DMS53 (cell line): ENCODE data around the gene IGSF22.

Experiments
- DNase-seq: peaks from one replicate; lab custom pipeline; 2025; lab: John Stamatoyannopoulos, UW

IGSF22 gene

GRCh38 chr11:18726040-18726439 lies at the start of gene IGSF22:
Gene IGSF22 (minus strand): TSS chr11:18726188. CDS start chr11:18724236, 1,952 bp downstream.
- no peak for DNase-seq

- DNase-seq = no peak
Measured at GRCh38 chr11:18774801-18775200, 48.8 kb upstream of the IGSF22 start.

- no peak for DNase-seq
Measured at GRCh38 chr11:18773681-18774080, 47.7 kb upstream of the IGSF22 start.

GRCh38 chr11:18773104-18773503 lies 47.1 kb upstream of the IGSF22 start:
- no peak for DNase-seq

GRCh38 chr11:18772211-18772610 lies 46.2 kb upstream of the IGSF22 start:
- DNase-seq = no peak

GRCh38 chr11:18771266-18772035 lies 45.5 kb upstream of the IGSF22 start:
- peak; percentile 10 for DNase-seq

- DNase-seq = peak; percentile 17
Measured at GRCh38 chr11:18770479-18771125, 44.6 kb upstream of the IGSF22 start.

GRCh38 chr11:18769802-18770456 lies 43.9 kb upstream of the IGSF22 start:
- DNase-seq = peak; percentile 96

- DNase-seq = peak; percentile 61
Measured at GRCh38 chr11:18768978-18769377, 43.0 kb upstream of the IGSF22 start.

- peak; percentile 94 for DNase-seq
Measured at GRCh38 chr11:18768472-18768901, 42.5 kb upstream of the IGSF22 start.

GRCh38 chr11:18766015-18766414 lies 40.0 kb upstream of the IGSF22 start:
- no peak for DNase-seq

GRCh38 chr11:18765554-18765953 lies 39.6 kb upstream of the IGSF22 start:
- DNase-seq = peak; percentile 17

GRCh38 chr11:18761741-18762140 lies 35.8 kb upstream of the IGSF22 start:
- no peak for DNase-seq

GRCh38 chr11:18761144-18761543 lies 35.2 kb upstream of the IGSF22 start:
- DNase-seq = no peak

- no peak for DNase-seq
Measured at GRCh38 chr11:18757811-18758210, 31.8 kb upstream of the IGSF22 start.

- DNase-seq = no peak
Measured at GRCh38 chr11:18756889-18757288, 30.9 kb upstream of the IGSF22 start.

- no peak for DNase-seq
Measured at GRCh38 chr11:18754308-18754707, 28.3 kb upstream of the IGSF22 start.

- no peak for DNase-seq
Measured at GRCh38 chr11:18752502-18752901, 26.5 kb upstream of the IGSF22 start.

- DNase-seq = no peak
Measured at GRCh38 chr11:18750944-18751343, 25.0 kb upstream of the IGSF22 start.

- peak; percentile 74 for DNase-seq
Measured at GRCh38 chr11:18749681-18750319, 23.8 kb upstream of the IGSF22 start.

GRCh38 chr11:18748766-18749365 lies 22.9 kb upstream of the IGSF22 start:
- DNase-seq = no peak

- DNase-seq = no peak
Measured at GRCh38 chr11:18745251-18745650, 19.3 kb upstream of the IGSF22 start.
